Inflammatory macrophage treated with lipopolysaccharide for 4 hours (primary cell): ENCODE results near the gene NDUFAF8.
"Not testable (repeated sequence)": the region's sequence is repeated elsewhere in the genome, so short reads cannot be mapped to it uniquely, and the experiment has no call there.

Experiments used
- DNase-seq: peaks from one replicate; pipeline ENCODE4 v3.0.0-alpha.2; 2020

Gene NDUFAF8

DNA sequence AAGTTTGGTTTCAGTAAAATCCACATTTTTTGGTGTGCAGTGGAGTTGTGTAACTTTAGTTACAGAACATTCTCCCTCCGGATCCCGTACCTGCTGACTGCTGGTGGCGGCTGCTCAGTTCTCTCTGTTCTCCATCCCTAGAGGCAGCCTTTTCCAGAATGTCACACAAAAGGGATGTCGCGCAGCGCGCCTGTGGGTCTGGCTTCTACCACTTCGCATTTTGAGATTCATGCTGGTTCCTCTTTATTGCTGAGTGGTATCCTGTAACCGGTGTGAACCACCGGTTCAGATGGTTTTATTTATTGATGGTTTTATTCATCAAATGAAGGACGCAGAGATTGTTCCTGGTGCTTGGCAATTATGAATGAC is 15.4 kb upstream of the NDUFAF8 start:
- DNase-seq = peak; percentile 21

DNA sequence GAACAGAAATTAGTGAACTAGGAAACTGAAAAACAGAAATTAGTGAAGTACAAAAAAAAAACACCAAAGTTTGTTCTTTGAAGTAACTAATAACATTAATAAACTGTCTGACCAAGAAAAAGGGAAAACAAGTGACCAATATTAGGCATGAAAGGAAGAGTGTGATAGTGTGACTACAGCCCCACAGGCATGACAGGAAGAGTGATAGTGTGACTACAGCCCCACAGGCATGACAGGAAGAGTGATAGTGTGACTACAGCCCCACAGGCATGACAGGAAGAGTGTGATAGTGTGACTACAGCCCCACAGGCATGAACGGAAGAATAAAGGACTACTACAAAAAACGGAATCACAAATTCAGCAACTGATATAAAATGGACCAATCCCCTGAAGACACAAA is 11.5 kb upstream of the NDUFAF8 start:
- not testable (repeated sequence) for DNase-seq

DNA sequence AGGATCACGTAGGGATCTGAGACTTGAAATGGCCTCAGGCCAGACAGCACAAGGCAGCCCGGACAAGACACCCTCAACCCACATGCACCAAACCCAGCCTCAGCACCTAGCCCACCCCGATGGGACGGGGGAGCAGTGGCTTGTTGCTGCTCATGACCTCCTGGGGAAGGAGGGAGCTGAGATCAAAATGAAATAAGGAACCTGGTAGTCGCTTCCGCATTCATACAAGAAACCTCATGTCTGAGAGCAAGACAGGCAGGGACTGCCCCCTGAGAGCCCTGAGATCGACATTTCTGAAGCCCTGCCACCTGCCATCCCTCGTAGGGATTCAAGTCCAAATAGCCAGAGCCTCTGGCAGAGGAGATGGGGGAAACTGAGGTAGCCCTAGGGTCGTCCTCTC is 10.7 kb upstream of the NDUFAF8 start:
- DNase-seq = peak; percentile 74

DNA sequence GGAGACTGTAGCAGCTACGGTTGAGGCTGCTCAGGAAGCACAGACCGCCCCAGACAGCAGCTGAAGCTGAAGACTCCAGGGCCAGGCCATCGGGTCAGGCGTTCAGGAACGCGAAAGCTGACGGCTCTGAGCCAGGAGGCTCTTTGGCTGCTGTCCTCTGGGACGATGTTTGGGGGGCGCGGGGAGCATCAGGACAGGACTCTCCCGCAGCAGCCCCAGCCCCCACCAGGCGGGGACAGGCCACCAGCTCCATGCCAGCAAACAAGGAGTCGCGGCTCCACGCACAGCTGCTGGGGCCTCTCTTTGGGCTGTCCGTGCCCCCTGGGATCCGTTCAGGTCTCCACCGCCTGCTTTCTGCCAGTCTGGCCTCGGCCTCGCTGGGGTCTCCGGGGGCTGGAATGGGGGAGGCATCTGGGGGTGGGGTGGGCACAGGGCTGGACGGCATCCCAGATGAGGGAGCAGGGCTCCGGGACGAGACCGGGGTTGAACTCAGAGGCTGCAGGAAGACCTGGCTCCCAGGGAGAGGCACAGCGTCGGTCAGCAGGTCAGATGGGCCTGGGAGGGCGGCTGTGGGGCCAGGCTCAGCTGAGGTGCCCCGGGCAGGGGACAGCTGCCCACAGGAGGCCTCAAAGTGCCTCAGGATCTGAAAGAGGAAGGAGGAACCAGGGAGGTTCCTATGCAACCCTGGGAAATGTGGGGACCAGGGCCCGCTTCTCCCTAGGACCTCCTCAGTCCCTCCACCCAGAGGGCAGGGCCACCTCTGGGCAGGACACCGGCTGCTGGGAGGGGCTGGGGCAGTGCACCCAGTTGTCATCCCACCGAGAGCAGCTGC is 10.1 kb upstream of the NDUFAF8 start:
- DNase-seq = no peak

DNA sequence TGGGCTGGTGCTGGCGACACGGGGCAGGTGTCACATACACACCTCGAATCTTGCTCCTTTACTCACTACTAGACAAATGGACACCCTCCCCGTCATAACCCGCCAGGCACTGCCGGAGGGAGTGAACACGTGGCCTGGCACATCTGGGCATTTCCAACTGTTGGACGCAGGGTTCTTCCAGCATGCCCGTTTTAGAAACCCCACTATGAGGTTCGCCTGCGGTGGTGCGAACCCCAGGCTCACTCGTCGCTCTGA is 9.5 kb upstream of the NDUFAF8 start:
- no peak for DNase-seq

DNA sequence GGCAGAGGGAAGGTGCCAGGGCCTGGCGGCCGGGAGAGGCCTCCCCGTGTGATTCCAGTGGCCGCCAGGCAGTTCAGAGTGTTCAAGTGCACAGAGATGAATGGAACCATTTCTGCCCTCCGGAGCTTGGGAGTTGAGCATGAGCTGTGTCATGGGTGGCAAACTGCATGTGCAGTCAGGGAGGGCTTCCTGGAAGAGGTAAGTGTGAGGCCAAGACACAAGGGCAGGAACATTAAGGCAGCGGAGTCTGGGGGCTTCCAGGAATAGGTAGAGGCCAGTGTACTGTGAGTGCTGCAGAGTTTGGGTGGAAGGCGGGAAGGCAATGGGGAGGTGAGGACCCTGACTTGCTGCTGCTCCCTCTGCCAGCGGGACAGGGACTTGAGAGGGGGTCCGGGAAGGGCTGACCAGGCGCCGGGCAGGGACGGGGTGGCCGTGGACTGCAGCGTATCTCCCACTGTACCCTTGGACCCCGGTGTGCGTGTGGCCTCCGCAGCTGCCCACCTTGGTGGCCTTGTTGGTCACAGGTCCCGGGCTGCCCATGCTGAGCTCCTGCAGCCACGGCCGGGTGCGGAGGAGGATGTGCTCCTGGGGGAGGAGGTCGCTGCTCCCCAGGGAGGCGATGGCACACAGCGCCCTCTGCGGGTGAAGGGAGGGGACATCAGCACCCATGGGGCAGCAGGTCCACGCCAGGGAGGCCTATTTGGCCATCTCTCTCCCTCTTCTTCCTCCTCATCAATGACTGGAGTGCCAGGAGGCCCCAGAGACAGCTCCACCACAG is 8.9 kb upstream of the NDUFAF8 start:
- DNase-seq = no peak

DNA sequence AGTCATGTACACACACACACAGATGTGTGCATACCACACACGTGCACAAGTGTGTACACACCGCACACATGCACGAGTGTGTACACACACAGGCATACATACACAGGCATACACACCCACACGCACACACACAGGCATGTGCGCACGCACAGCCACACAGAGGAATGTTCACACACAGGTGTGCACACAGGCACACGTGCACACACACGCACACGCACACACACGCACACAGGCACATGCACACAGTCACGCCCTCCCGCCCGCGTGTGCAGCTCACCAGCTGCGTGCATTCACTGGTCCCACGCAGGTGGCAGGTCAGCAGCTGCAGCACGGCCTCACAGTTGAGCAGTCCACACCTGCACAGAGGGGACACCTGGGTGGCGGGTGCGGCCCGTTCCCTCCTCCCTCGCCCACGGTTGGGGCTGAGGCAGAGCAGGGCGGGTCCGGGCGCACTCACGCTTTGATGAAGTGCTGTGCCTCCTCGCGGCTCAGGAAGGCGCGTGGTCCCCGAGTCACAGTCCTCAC is 7.9 kb upstream of the NDUFAF8 start:
- no peak for DNase-seq

DNA sequence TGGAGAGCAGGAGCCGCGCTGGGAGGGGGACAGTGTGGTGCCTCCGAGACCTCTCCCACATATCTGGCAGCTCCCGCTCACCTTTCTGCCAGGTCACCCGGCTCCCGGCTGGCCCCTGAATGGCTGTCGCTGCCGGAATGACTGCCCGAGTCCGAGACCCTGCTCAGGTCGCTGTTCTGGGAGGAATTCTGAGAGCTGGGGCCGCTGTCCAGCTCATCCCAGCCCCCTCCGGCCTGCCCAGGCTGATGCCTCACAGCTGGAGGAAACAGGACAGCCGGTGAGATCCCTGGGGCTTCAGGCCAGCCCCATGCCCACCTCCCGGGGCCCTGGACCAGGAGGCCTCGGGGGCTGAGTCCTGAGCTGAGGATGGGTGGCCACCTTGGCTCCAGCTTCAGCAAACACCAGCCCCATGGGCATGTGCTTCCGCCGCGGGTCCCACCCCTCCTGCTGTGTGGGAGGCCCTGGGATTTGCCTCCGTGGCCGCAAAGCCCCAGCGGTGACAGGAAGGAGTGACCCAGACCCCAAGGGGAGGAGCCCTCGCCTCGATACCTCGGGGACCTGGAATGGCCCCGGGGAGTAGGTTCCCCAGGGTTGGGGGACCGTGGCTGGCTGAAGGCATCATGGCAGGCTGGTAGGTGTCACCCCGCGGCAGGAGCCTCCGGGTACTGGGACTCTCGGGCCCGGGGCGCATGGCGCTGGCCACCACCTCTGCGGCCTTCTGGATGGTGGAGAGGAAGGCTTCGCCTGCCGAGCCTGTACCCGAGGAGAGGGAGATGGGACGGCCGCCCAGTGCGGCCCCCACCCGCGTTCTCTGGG is 7.1 kb upstream of the NDUFAF8 start:
- no peak for DNase-seq

DNA sequence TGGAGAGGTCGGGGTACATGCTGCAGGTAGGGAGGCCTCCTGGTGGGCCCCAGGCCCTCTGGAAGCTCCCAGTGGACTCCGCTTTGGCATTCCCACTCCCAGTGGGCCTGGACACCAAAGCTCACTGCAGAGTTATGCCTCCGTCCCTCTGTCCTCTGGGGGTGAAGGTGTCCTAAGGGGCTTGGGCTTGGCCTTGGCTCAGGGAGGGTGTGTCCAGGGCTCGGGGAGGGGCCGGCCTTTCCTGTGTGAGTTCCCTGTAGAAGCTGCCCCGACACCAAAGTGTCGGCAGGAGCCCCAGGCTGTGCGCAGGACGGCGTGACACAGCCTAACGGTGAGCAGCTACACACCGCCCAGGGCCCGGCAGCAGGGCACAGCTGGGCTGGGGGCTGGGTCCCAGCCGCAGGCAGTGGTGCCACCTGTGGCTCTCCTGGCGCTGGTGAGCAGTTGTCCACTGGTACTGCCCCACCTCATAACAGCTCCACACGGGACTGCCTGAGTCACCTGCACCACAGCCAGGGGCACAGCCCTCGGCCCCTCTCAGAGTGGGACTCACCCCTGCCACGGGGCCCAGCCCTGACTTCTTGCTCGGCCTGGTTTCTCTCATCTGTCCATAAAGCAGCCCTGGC is 6.4 kb upstream of the NDUFAF8 start:
- no peak for DNase-seq

DNA sequence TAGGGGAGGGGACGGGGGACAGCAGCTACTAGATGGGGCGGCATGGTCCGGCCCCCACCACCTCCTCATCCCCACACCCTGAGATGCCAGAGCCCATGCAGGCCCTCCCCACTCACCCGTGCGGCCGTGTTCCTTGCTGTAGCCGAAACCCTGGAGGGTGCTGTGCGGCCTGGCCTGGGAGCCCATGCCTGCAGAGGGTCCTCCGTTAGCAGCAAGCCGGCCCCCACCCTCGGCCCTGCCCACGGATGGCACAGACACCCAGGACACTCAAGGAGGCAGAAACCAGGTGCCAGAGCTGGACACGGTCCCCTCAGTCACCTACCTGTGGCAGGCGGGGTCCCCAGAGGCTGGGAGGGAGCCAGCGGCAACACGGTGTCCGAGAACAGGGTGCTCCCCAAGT is 5.8 kb upstream of the NDUFAF8 start:
- no peak for DNase-seq

DNA sequence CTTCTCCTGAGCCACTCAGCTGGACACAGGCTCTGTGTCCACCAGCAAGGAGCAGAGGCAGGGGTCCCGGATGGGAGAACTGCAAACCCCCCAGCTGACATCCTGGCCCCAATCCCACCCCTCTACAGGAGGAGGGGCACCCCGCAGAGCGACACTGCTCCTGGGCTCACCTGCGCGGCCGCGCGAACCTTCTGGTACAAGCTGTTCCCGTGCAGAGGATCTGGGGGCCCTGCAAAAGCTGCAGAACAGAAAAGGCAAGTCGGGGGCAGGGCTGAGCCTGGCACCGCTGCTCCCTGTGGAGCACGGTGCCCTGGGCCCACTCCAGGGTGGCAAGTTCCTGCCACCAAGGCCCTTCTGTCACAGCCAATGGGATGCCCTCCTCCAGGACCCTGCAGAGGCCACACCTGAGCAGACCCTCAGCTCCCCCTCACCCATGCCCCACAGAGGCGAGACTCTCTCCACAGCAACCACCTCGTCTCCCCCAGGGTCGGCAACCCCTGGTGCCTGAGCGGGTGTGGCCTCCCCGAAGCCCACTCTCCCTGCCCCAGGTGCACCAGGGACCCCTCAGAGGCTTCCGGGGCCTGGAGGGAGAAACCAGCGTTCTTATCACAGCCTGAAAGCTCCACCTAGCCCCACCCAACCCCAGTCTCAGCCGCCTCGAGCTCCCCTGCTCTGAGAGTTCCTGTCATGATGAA is 5.2 kb upstream of the NDUFAF8 start:
- no peak for DNase-seq

DNA sequence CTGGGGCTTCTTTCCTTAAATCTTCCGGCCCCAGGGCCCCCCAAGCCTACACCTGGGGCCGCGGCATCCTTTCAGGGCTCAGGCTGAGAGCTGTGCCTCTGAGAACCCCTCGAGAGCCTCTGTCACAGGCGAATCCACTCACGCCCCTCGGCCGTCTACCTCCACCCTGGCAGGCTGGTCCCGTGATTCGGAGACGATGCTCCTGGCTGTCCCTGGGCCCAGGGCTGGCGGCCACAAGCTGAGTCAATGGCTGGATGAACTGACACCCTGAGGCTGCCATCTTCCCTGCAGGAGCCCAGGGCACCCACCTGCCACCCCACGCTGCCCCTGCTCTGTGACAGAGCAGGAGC is 4.6 kb upstream of the NDUFAF8 start:
- no peak for DNase-seq

DNA sequence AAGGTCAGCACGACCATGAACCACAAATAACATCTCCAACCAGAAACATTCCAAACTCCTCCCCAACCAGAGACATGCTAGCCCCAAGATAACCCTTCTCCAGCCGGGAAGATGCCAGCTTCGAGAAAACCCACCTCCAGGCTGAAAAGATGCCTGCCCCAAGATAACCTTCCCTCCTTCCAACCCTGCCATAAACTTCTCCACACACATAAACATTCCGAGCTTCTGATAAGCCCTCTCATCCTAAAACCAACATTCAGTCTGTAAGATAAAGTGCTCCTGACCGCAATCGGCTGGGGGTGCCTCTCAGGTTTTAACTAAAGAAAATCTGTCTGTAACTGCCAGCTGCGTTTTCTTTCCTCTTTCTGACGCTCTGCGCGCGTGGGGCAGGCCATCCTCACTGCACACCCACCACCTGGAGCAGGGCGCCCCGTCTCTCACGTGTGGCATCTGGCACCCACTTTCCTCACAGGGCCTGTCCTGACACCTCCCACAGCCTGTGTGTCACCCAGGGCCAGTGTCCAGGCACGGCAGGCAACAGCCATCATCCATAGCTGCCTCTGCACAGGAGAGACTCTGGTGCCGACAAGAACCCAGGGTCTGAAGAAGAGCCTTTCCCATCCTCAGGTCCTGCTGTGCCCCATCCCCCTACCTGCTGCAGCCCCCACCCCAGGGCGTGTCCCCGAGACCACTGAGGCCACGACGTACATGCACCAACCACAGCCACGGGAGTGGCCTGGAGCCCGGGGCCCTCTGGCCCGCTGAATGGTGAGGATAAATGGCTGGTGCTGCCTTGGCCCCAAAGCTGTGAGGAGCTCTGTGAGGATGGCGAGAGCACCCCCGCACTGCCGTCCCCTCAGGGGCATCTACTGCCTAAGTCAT is 3.9 kb upstream of the NDUFAF8 start:
- no peak for DNase-seq

DNA sequence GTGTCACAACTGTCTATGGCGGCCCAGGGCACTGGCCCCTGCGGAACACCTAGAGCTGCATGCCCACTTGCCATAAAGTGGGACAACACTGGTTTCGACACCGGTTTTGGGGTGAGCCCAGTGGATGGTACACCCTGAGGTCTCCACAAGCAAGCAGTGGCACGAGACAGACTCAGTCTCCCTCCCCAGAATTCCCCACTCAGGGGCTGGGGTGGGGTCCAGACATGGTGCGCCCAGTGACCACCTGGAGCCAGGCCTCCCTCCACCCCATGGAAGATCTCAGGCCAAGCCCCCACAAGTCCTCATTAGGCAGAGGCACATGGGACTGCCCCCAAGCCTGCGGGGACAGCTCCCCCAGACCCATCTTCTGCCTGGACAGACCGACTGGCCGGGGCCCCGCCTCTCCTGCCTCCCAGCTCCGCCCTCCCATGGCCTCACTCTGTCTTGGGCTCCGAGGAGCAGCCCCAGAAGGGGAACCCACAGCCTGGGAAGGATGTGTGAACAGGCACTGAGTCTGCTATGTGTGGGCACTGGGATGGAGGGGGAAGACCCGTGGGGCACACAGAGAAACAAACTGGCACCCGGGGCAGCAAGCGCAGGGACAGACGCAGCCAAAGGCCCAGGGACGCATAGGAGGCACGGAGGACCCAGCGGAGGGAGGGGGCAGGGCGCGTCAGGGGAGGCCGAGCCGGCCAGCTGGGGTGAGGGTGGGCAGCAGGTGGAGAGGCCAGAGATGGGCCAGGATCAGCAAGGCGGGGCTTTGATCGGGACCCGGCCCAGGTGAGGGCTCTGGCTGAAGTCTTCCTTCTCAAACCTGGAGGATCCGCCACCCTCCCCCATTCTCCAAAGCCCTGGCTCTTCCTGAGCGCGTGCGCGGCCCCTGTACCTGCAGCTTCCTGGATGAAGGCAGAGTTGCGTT is 3.0 kb upstream of the NDUFAF8 start:
- DNase-seq = no peak

DNA sequence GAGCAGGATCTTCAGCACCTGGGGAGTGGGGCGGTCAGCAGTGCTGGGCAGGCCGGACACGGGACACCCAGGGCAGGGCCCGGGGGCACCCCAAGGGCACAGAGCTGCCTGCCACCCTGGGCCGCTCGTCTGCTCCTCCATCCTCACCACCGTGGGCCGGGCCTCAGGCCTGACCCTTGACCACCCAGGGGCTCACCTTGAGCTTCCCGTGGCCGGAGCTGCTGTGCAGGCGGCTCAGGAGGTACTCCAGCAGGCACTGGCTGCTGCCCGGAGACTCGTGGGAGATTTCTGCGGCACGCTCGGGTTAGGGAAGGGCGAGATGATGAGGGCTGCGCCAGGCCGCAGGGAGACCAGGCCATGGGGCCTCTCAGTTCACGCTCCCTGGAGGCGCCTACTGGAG is 2.3 kb upstream of the NDUFAF8 start:
- DNase-seq = no peak

DNA sequence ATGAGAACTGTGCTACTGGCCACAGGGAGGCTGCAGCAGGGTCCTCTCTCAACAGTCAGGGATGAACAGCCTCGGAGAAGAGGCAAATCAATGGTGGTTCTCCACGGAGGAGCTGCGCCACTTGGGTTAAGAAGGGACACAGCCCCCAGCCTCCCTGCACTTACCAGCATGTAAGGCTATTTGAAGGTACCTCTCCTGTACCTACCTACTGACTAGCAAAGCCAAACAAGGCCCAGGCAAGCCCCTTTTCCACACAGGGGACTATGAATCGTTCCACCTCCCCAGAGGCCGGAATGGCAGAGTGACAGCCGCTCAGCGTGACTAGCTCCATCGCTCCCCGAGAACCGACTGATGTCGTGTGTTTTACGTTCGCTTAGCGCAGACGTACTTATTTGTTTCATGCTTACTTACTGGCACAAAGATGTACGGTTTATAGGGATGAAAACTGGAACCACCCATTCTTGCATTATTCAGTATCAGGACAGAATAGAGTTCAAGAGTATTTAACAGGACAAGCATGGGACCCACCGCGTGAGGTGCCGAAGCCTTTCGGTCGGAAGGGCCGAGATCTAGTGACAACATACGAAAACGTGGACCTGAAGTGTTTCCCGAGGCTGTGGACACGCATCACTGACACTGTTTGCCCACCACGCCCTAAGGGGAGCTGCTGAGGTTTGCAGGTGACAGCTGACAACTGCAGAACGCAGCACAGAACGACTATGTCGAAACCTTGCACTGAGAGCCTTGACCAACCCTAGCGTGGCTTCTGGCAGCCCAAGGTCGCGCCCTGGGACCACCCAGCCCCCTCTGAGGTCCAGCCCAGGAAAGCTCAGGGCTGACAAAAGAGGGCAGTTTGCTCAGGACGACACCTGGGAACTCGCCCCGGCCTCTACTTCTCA is 1.3 kb upstream of the NDUFAF8 start:
- DNase-seq = no peak

DNA sequence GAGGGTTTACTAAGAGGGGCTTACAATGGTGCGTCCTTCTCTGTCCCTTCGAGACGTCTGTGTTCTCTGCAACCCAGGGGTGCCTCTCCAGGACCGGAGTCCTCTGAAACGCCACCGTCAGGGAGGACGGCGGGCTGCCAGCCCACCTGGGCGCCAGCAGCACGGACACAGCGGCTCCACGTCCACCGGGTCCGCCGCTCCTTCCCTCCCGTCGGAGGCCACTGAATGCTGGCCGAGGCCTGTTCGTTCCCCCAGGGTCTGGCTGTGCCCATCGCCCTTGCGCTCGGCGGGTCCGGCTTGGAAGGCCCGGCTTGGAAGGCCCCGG is 666 bp upstream of the NDUFAF8 start:
- DNase-seq = no peak

DNA sequence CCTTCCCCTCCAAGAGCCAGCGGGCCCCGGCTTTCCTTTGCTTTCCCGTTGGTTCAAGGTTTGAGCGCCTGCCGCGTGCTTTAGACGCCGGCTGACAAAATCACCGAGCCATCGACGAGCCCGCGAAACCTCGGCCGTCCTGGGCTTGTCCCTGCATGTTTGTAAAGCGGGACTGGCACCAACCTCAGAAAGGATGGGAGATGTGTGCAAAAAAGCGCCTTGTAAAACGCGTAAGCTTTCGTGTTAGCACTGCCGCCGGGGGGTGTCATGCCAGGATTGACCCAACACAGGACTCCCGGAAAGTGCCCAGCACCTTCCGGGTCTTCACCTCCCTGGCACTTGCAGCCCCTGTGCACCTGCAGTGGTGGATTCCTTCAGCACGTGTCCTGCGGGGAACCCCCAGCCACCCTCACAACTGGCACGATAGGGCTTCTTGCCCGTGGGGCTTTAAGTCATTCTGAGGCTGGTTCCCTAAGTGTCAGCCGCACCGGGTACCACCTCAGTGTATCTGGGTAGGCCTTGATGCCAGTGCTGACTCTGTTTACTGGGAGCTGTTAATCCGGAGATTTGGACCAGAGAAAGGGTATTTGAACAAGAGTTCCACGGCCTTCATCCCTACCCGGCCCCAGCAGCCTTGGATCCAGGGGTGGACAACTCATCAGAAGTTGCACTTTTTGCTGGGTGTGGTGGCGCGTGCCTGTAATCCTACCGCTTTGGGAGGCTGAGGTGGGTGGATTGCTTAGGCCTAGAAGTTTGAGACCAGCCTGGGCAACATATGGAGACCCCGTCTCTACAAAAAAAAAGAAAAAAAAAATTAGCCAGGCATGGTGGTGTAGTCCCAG is 817 bp downstream of the NDUFAF8 start:
- no peak for DNase-seq

DNA sequence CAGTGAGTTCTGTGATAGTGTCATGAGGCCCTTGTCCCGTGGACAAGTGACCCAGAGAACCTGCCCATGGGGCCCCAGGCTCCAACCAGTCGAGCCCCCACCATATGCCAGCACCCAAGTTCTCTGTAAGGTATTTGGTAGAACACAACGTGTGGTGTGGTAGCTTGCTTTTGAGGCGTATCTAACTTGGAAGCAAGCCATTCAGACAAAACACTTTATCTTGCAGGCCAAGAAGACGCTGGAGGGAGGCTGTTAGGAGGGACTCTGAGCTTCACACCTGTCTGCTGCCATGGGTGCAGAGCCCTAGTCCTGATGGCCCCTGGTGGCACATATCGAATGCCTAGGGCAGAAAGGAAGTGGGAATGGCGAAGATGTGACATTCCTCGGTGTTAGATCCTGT is 1.6 kb downstream of the NDUFAF8 start:
- DNase-seq = no peak
